ENCODE data around the gene ABHD11. TPM values are rescaled to one million over a fixed set of nuclear protein-coding genes. Genes with fewer than 3 reads are reported as not detected.

Gene ABHD11
- total and polyA plus RNA-seq, 9 of the 15 experiments (the other 6 are each of a cell fraction or from before 2014, with no cell fraction given) = 7.7 to 44.2 (median 18.9) TPM

DNA sequence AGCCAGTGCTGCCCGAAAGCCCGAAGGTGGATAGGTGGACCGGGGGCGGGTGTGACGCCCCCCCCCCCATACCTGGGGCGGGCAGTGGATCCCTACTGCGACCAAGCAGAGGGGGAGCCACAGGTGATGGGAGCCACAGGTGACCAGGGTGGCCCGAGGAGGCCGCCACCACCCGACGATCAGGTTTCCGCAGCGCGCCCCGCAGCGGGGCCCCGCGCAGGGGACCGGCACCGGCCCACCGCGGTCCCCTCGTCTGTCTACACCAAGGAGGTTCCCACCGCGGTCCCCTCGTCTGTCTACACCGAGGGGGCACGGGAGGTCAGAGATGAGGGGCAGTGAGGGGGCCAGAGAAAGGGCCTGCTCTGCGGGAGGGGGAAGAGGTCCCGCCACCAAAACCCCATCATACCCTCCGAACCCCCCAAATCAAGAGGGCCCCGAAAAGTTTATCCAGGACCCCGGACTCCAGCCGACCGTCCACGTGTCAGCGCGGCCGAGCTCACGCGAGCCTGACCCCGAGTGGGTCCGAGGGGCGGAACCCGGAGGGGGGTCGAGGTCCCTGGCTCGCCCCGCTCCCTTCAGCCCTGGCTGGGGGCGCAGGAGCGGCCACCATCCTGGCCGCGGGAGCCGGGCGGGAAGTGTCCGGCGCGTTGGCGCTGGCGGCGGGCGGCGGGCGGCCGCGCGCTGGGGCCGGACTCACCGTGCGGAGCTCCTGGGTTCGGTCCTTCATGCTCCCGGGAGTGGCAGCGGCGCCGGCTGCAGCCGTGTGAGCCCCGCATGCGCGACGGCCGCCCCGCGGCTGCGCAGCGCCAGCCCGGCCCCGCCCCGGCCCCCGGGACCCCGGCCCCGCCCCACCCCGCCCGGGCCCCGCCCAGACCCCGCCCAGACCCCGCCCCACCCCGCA is 19.4 kb downstream of the ABHD11 start, which contains the start of gene STX1A (continued):
- TF ChIP-seq MAFF (IDR thresholded peaks at IDR 0.05; ENCODE audit: low read length) (no peak), CTBP1 (IDR thresholded peaks at IDR 0.05; ENCODE audit: borderline replicate concordance) (peak; percentile 42; the same call in 1 of the 2 replicates), SIN3B (IDR thresholded peaks at IDR 0.05; ENCODE audit: low read depth) (peak; percentile 73), TEAD2 (tag; IDR thresholded peaks at IDR 0.05) (no peak), ETS1 (conservative IDR thresholded peaks at IDR 0.05; ENCODE audit: control insufficient read depth, low read depth, low read length) (peak; percentile 22; the same call in 1 of the 2 replicates), CAMTA2 (CRISPR knock-in tag; conservative IDR thresholded peaks at IDR 0.05) (0 out of 2 replicates have a peak, but pooled peaks have one; percentile 74), ATF7 (IDR thresholded peaks at IDR 0.05) (peak; percentile 49; the same call in 1 of the 2 replicates), ZNF75A (CRISPR knock-in tag; IDR thresholded peaks at IDR 0.05) (no peak), ESRRA (IDR thresholded peaks at IDR 0.05; ENCODE audit: borderline replicate concordance, low read depth) (0 out of 2 replicates have a peak, but pooled peaks have one; percentile 14), MAZ (CRISPR knock-in tag; conservative IDR thresholded peaks at IDR 0.05 in 1 of 2, IDR thresholded peaks at IDR 0.05 in 1 of 2) (peak in 1 of 2 experiments; percentile 37; a peak in 1 of 4 replicates)
- TF ChIP-seq, protein P1, sequence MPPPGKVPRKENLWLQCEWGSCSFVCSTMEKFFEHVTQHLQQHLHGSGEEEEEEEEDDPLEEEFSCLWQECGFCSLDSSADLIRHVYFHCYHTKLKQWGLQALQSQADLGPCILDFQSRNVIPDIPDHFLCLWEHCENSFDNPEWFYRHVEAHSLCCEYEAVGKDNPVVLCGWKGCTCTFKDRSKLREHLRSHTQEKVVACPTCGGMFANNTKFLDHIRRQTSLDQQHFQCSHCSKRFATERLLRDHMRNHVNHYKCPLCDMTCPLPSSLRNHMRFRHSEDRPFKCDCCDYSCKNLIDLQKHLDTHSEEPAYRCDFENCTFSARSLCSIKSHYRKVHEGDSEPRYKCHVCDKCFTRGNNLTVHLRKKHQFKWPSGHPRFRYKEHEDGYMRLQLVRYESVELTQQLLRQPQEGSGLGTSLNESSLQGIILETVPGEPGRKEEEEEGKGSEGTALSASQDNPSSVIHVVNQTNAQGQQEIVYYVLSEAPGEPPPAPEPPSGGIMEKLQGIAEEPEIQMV (tag; conservative IDR thresholded peaks at IDR 0.05; ENCODE audit: low read depth) = peak; percentile 45; the same call in 1 of the 2 replicates
- TF ChIP-seq, protein P2, sequence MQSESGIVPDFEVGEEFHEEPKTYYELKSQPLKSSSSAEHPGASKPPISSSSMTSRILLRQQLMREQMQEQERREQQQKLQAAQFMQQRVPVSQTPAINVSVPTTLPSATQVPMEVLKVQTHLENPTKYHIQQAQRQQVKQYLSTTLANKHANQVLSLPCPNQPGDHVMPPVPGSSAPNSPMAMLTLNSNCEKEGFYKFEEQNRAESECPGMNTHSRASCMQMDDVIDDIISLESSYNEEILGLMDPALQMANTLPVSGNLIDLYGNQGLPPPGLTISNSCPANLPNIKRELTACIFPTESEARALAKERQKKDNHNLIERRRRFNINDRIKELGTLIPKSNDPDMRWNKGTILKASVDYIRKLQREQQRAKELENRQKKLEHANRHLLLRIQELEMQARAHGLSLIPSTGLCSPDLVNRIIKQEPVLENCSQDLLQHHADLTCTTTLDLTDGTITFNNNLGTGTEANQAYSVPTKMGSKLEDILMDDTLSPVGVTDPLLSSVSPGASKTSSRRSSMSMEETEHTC (IDR thresholded peaks at IDR 0.05) = no peak

All from K562 (cell line).